Astrocyte (in vitro differentiated cells and primary cell): ENCODE results near the gene CCDC159. TPM values are rescaled to one million over a fixed set of nuclear protein-coding genes. Genes with fewer than 3 reads are reported as not detected.

Experiments used
- DNase-seq: peaks from one replicate; pipeline ENCODE4 v3.0.0-alpha.2; 2010; ENCODE audit warnings: low read depth
- FAIRE-seq: peaks from 2 replicates; lab custom pipeline; 2011; peaks lifted over from hg19 to GRCh38; lab: Jason Lieb, UNC
- H2AFZ ChIP-seq: 2 replicates; pipeline ENCODE4 v1.6.0; 2012; ENCODE audit warnings: low read depth, low read length, inconsistent platforms
- H3K27ac ChIP-seq: 2 replicates; pipeline ENCODE4 v1.5.1; 2011; ENCODE audit warnings: low read depth, low read length, inconsistent platforms
- H3K27me3 ChIP-seq: 2 replicates; pipeline ENCODE4 v1.6.0; 2011; ENCODE audit warnings: low read length, inconsistent platforms; ENCODE audit not compliant: insufficient read depth
- H3K36me3 ChIP-seq: 2 replicates; pipeline ENCODE4 v1.5.1; 2011; ENCODE audit warnings: low read length, inconsistent platforms; ENCODE audit not compliant: insufficient read depth
- H3K4me1 ChIP-seq: 2 replicates; pipeline ENCODE4 v1.5.1; 2011; ENCODE audit warnings: low read length, inconsistent platforms; ENCODE audit not compliant: insufficient read depth
- H3K4me2 ChIP-seq: 2 replicates; pipeline ENCODE4 v1.6.0; 2012; ENCODE audit warnings: low read length, inconsistent platforms
- H3K4me3 ChIP-seq: 2 replicates; pipeline ENCODE4 v1.5.1; 2011; ENCODE audit warnings: low read depth, mild to moderate bottlenecking, low read length, inconsistent platforms; ENCODE audit not compliant: insufficient read depth
- H3K79me2 ChIP-seq: 2 replicates; pipeline ENCODE4 v1.6.0; 2012; ENCODE audit warnings: mild to moderate bottlenecking, low read length, inconsistent platforms; ENCODE audit not compliant: insufficient read depth
- H3K9ac ChIP-seq: 2 replicates; pipeline ENCODE4 v1.6.0; 2012; ENCODE audit warnings: mild to moderate bottlenecking, low read length, inconsistent platforms
- H3K9me3 ChIP-seq: 2 replicates; pipeline ENCODE4 v1.5.1; 2012; ENCODE audit warnings: low read depth, mild to moderate bottlenecking, low read length, inconsistent platforms; ENCODE audit not compliant: insufficient read depth
- H4K20me1 ChIP-seq: 2 replicates; pipeline ENCODE4 v1.6.0; 2012; ENCODE audit warnings: low read length, inconsistent platforms; ENCODE audit not compliant: insufficient read depth
- H3K27ac Mint-ChIP-seq: one replicate; pipeline ENCODE4 v1.8.0; 2021; ENCODE audit warnings: mild to moderate bottlenecking, mixed read lengths; ENCODE audit not compliant: unreplicated experiment
- H3K27me3 Mint-ChIP-seq: one replicate; pipeline ENCODE4 v1.8.0; 2021; ENCODE audit warnings: low read depth, mixed read lengths; ENCODE audit not compliant: unreplicated experiment
- H3K36me3 Mint-ChIP-seq: one replicate; pipeline ENCODE4 v1.8.0; 2021; ENCODE audit warnings: low read depth, mixed read lengths; ENCODE audit not compliant: unreplicated experiment
- H3K4me1 Mint-ChIP-seq: one replicate; pipeline ENCODE4 v1.8.0; 2021; ENCODE audit warnings: low read depth, mixed read lengths; ENCODE audit not compliant: unreplicated experiment
- H3K4me3 Mint-ChIP-seq: one replicate; pipeline ENCODE4 v1.8.0; 2021; ENCODE audit warnings: mild to moderate bottlenecking, moderate library complexity, mixed read lengths; ENCODE audit not compliant: unreplicated experiment
- H3K9me3 Mint-ChIP-seq: one replicate; pipeline ENCODE4 v1.8.0; 2021; ENCODE audit warnings: mild to moderate bottlenecking, mixed read lengths; ENCODE audit not compliant: unreplicated experiment
- EZH2 ChIP-seq: IDR thresholded peaks from 2 replicates; pipeline ENCODE4 v1.6.1; 2012; ENCODE audit warnings: mild to moderate bottlenecking, low read length, inconsistent platforms; ENCODE audit not compliant: insufficient read depth
- total RNA-seq: library from RNA; stranded (reverse); gene quantifications from 2 replicates; pipeline ENCODE4 v1.2.1, GENCODE V29; 2021
- TF ChIP-seq, protein P1 (sequence below): IDR thresholded peaks from 2 replicates; pipeline ENCODE4 v1.5.1; 2011; ENCODE audit warnings: low read depth, mild to moderate bottlenecking, inconsistent platforms, low read length, moderate library complexity; ENCODE audit not compliant: insufficient read depth

The CCDC159 gene
- total RNA-seq, 1 donor from 2014 or later: 11.8 TPM

DNA sequence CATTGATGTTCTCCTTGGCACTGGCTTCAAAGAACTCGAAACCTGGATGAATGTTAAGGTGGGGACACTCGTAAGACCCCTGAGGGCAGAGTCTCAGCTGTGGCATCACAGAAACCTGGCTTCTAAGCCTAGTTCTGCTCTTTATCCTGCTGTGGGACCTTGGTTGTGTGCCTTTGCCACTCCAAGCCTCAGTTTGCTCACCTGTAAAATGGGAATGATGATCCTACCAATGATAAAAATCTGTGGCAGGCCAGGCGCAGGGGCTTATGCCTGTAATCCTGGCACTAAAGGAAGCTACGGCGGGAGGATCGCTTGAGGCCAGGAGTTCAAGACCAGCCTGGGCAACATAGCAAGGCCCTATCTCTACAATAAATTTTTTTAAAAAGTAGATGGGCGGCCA lies 20.8 kb upstream of the CCDC159 start:
- Histone ChIP-seq H3K79me2 (no peaks in the 10 kb centered on the region), H3K9me3 (no peaks in the 10 kb centered on the region), H3K9ac (no peak overlapping the region), H3K36me3 (no peaks in the 10 kb centered on the region), H3K27ac (no peak overlapping the region), H3K27me3 (no peaks in the 10 kb centered on the region), H3K4me2 (no peak overlapping the region), H3K4me1 (peaks cover 11% of the 10 kb centered on the region), H3K4me3 (no peak overlapping the region), H4K20me1 (no peaks in the 10 kb centered on the region), H2AFZ (no peak overlapping the region)
- no peak for TF ChIP-seq EZH2
- TF ChIP-seq, protein P1, sequence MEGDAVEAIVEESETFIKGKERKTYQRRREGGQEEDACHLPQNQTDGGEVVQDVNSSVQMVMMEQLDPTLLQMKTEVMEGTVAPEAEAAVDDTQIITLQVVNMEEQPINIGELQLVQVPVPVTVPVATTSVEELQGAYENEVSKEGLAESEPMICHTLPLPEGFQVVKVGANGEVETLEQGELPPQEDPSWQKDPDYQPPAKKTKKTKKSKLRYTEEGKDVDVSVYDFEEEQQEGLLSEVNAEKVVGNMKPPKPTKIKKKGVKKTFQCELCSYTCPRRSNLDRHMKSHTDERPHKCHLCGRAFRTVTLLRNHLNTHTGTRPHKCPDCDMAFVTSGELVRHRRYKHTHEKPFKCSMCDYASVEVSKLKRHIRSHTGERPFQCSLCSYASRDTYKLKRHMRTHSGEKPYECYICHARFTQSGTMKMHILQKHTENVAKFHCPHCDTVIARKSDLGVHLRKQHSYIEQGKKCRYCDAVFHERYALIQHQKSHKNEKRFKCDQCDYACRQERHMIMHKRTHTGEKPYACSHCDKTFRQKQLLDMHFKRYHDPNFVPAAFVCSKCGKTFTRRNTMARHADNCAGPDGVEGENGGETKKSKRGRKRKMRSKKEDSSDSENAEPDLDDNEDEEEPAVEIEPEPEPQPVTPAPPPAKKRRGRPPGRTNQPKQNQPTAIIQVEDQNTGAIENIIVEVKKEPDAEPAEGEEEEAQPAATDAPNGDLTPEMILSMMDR: no peak
- DNase-seq: no peak
- no peak for FAIRE-seq
- Mint-ChIP-seq H3K4me3 (no peak overlapping the region), H3K4me1 (peaks cover 2% of the 10 kb centered on the region), H3K27ac (no peak overlapping the region), H3K27me3 (peaks cover 1% of the 10 kb centered on the region), H3K9me3 (no peaks in the 10 kb centered on the region), H3K36me3 (no peaks in the 10 kb centered on the region)

DNA sequence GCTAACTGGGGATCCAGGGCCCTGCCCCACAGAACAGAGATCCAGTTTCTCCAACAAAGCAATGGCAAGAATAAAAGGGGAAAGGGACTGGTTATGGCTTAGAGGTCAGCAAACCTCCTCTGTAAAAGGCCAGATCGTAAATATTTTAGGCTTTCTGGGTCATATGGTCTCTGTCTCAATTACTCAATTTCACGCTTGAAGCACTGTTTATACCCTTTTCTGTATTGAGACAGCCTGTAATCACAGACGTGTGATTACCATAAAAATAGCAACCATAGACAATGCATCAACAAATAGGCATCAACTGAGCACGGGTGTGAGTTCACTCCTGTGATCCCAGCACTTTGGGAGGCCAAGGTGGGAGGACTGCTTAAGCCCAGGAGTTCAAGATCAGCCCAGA lies 16.2 kb upstream of the CCDC159 start:
- TF ChIP-seq, protein P1: no peak
- no peak for TF ChIP-seq EZH2
- H3K27ac Mint-ChIP-seq: no peak overlapping the region

DNA sequence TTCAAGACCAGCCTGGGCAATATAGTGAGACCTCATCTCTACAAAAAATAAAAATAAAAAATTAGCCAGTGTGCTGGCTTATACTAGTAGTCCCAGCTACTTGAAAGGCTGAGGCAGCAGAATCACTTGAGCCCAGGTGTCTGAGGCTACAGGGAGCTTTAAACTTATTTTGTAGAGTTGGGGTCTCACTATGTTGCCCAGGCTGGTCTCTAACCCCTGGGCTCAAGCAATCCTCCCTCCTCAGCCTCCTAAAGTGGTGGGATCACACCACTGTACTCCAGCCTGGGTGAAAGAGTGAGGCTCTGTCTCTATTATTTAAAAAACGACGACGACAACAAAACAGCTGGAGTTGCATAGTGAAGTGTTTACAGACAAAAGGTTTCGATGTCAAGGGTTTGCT lies 14.8 kb upstream of the CCDC159 start:
- Histone ChIP-seq H3K9ac (no peak overlapping the region), H3K4me1 (no peaks in the 10 kb centered on the region), H3K27me3 (no peaks in the 10 kb centered on the region), H3K36me3 (no peaks in the 10 kb centered on the region), H4K20me1 (no peaks in the 10 kb centered on the region), H2AFZ (no peak overlapping the region), H3K27ac (no peak overlapping the region), H3K4me3 (no peak overlapping the region), H3K79me2 (no peaks in the 10 kb centered on the region), H3K4me2 (no peak overlapping the region), H3K9me3 (no peaks in the 10 kb centered on the region)
- Mint-ChIP-seq H3K9me3 (peaks cover 4% of the 10 kb centered on the region), H3K27me3 (no peaks in the 10 kb centered on the region), H3K27ac (no peak overlapping the region), H3K36me3 (peaks cover 16% of the 10 kb centered on the region), H3K4me1 (no peaks in the 10 kb centered on the region), H3K4me3 (no peak overlapping the region)
- FAIRE-seq: no peak
- DNase-seq: no peak
- TF ChIP-seq EZH2: no peak
- TF ChIP-seq, protein P1: no peak

More for the DNA sequence above, 16.2 kb upstream of the CCDC159 start:
- no peaks in the 10 kb centered on the region for H4K20me1 ChIP-seq
- H3K79me2 ChIP-seq: no peaks in the 10 kb centered on the region
- H3K27me3 Mint-ChIP-seq: no peaks in the 10 kb centered on the region
- peaks cover 7% of the 10 kb centered on the region for H3K36me3 Mint-ChIP-seq
- no peaks in the 10 kb centered on the region for H3K9me3 Mint-ChIP-seq
- H3K4me1 Mint-ChIP-seq: no peaks in the 10 kb centered on the region
- no peak overlapping the region for H3K9ac ChIP-seq
- FAIRE-seq: no peak
- H3K27ac ChIP-seq: no peak overlapping the region
- DNase-seq: no peak
- H3K4me1 ChIP-seq: no peaks in the 10 kb centered on the region
- no peak overlapping the region for H2AFZ ChIP-seq
- no peaks in the 10 kb centered on the region for H3K27me3 ChIP-seq
- no peaks in the 10 kb centered on the region for H3K9me3 ChIP-seq
- H3K36me3 ChIP-seq: no peaks in the 10 kb centered on the region
- no peak overlapping the region for H3K4me2 ChIP-seq
- no peak overlapping the region for H3K4me3 Mint-ChIP-seq
- no peak overlapping the region for H3K4me3 ChIP-seq
